Cardiac fibroblast (primary cell): ENCODE results near the gene TMEM138.
"Not testable (repeated sequence)": the region's sequence is repeated elsewhere in the genome, so short reads cannot be mapped to it uniquely, and the experiment has no call there.

ENCODE experiments used
- DNase-seq, 2 donors: peaks; one replicate each; pipeline versions ENCODE4 v3.0.0 to v3.0.0-alpha.2; 2010; ENCODE audit warnings: low read depth in 2 of 2
- H3K4me3 ChIP-seq, 2 donors: replicated peaks in 1 of 2; 1 replicate in 1 of 2; 2 replicates in 1 of 2; pipeline ENCODE4 v1.5.1; 2011; ENCODE audit warnings: low read depth in 2 of 2, low read length in 2 of 2, mild to moderate bottlenecking in 2 of 2, moderate library complexity in 1 of 2
- TF ChIP-seq, protein P1 (sequence below): IDR thresholded peaks from one replicate; pipeline ENCODE4 v1.5.1; 2011; ENCODE audit warnings: low read depth, mild to moderate bottlenecking, low read length, inconsistent platforms

Gene TMEM138

DNA sequence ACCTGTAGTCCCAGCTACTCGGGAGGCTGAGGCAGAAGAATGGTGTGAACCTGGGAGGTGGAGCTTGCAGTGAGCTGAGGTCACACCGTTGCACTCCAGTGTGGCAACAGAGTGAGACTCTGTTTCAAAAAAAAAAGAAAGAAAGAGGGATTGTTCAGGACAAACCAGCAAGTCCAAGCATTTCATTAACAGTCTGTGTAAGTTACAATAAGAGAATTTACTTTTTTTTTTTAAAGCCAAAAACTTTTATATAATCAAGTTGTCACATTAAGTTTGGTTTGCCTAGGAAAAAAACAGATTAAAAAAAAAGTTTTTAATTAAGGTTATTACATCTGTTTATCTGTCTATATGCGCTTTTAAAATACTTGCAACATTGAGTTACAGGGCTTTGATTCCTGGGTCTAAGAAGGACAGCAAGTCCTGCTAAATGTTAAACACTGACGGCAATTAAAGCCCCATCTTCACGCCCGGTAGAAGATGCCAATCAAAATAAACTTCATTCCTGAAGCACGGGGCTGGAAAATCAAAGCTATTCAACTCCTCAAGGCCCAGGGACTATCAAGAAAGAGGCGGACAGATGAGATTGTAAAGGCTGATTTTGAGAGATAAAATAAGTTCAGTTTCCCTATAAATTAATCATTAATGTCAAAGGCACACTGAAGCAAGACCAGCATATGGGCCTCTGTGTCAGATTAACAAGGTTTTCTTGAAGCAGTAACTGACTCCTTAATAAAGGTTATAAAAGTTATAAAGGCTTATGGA is 10.7 kb downstream of the TMEM138 start:
- DNase-seq = no peak

DNA sequence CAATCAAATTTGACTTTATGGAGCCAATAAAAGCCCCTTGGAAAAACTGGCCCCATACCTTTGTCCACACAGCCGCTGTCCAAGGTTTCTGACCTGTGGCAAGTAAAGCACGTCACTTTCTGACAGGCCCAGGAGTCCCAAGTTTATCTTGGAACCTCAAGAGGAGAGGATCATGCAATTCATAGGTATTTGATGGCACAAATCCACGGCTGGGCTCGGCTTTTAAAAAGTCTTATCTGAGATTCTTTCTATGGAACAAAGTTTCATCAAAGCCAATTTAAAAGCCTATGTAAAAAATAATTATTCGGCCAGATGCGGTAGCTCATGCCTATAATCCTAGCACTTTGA is 13.6 kb downstream of the TMEM138 start:
- TF ChIP-seq, protein P1, sequence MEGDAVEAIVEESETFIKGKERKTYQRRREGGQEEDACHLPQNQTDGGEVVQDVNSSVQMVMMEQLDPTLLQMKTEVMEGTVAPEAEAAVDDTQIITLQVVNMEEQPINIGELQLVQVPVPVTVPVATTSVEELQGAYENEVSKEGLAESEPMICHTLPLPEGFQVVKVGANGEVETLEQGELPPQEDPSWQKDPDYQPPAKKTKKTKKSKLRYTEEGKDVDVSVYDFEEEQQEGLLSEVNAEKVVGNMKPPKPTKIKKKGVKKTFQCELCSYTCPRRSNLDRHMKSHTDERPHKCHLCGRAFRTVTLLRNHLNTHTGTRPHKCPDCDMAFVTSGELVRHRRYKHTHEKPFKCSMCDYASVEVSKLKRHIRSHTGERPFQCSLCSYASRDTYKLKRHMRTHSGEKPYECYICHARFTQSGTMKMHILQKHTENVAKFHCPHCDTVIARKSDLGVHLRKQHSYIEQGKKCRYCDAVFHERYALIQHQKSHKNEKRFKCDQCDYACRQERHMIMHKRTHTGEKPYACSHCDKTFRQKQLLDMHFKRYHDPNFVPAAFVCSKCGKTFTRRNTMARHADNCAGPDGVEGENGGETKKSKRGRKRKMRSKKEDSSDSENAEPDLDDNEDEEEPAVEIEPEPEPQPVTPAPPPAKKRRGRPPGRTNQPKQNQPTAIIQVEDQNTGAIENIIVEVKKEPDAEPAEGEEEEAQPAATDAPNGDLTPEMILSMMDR = no peak
- H3K4me3 ChIP-seq = no peak overlapping the region
- DNase-seq = peak in 1 of 2 donors; percentile 35

More for the DNA sequence above, 10.7 kb downstream of the TMEM138 start:
- TF ChIP-seq, protein P1 = no peak
- no peak overlapping the region for H3K4me3 ChIP-seq

DNA sequence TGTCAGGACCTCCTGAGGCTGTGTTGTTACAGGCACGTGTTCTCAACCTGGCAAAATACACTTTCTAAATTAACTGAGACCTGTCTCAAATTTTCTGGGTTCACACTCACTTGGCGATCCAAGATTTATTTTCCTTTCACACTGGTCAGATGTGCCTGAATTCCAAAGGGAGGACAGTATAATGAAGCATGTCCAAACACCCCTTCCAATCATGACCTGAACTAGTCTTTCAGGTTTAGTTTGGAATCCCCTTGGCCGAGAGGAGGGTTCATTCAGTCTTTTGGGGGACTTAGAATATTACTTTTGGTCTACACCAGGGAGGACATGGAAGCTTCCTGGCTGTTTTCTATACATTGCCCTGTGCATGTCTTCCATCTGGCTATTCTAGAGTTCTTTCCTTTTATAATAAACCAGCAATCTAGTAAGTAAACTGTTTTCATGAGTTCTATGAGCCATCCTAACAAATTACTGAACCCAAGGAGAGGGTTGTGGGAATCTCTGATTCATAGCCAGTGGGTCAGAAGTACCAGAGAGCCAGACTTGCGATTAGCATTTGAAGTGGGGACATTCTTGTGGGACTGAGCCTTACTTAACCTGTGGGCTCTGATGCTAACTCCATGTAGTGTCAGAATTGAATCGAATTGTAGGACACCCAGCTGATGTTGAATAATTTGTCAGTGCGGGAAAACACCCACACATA is 15.4 kb downstream of the TMEM138 start:
- TF ChIP-seq, protein P1 = no peak
- peak in 1 of 2 donors; percentile 62 for DNase-seq
- no peak overlapping the region for H3K4me3 ChIP-seq

DNA sequence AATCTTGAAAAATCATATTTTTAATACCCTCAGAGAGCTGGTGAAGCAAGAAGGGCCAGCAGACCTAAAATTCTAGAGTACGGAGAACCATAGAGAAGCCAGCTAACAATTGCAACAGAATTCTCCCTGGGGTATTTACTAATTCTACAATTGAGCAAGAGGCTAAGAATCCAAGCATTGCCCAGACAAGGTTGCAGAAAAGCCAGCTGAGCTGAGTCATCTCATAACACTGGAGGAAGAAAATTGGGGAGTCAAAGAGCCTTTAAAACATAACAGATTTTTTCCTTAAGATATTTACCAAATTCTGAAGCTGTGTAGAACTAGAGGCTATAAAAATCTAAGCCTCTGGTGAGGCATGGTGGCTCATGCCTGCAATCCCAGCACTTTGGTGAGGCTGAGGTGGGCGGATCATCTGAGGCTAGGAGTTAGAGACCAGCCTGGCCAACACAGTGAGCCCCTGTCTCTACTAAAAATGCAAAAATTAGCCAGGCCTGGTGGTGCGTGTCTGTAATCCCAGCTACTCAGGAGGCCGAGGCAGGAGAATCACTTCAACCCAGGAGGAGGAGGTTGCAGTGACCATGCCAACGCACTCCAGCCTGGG is 16.6 kb downstream of the TMEM138 start:
- peak; percentile 97 to 99 for DNase-seq
- H3K4me3 ChIP-seq = no peak overlapping the region
- TF ChIP-seq, protein P1 = no peak

DNA sequence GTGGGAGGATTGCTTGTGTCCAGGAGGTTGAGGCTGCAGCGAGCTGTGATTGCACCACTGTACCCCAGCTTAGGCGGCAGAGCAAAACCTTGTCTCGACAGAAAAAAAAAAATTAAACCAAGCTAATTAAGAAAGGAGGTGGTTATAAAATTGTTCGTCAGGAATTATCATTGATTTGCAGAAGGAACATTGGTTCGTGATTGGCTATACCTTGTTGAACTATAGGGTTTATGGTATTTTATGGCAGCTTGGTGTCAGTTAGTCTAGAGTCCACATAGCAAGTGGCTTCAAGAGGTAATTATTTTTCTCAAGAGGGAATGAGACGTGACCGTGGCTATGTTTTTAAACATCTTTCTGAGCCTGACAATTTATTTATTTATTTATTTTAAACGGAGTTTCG is 18.7 kb downstream of the TMEM138 start:
- no peak overlapping the region for H3K4me3 ChIP-seq
- DNase-seq = no peak
- TF ChIP-seq, protein P1 = no peak

DNA sequence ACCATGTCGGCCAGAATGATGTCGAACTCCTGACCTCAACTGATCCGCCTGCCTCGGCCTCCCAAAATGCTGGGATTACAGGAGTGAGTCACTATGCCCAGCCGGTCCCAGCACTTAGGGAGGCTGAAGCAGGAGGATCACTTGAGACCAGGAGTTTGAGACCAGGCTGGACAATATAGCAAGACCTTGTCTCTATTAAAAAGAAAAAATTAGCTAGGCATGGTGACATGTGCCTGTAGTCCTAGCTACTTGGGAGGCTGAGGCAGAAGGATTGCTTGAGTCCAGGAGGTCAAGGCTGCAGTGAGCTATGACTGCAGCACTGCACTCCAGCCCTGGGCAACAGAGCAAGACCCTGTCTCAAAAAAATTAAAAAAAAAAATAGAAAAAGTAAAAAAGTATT is 21.7 kb downstream of the TMEM138 start:
- DNase-seq, H3K4me3 ChIP-seq: not testable (repeated sequence)
